Bronchial epithelial cell (primary cell): ENCODE data around the gene RTRAF. TPM values are rescaled to one million over a fixed set of nuclear protein-coding genes. Genes with fewer than 3 reads are reported as not detected.
A peak's percentile ranks its signal among the peaks of the same experiment; 100 is the strongest.

ENCODE experiments used
- DNase-seq: peaks from one replicate; pipeline ENCODE4 v3.0.0-alpha.2; 2010; ENCODE audit warnings: low read depth
- FAIRE-seq: peaks from 2 replicates; lab custom pipeline; 2011; peaks lifted over from hg19 to GRCh38; lab: Jason Lieb, UNC
- H3K27me3 ChIP-seq: 2 replicates; pipeline ENCODE4 v1.5.1; 2011; ENCODE audit warnings: low read length; ENCODE audit not compliant: control insufficient read depth, insufficient read depth
- H3K36me3 ChIP-seq: 2 replicates; pipeline ENCODE4 v1.5.1; 2011; ENCODE audit warnings: low read length; ENCODE audit not compliant: control insufficient read depth, insufficient read depth
- H3K4me3 ChIP-seq: 2 replicates; pipeline ENCODE4 v1.5.1; 2011; ENCODE audit warnings: mild to moderate bottlenecking, low read depth, low read length, control low read depth
- total RNA-seq: library from RNA; depleted of rRNA; stranded (reverse); fragments of >200 nt; gene quantifications from 2 replicates; pipeline ENCODE4 v1.2.1, GENCODE V29; 2014
- TF ChIP-seq, protein P1 (sequence below): IDR thresholded peaks from 2 replicates; pipeline ENCODE4 v1.5.1; 2011; ENCODE audit warnings: mild to moderate bottlenecking, moderate library complexity, low read length, control low read depth, inconsistent platforms; ENCODE audit not compliant: insufficient read depth, severe bottlenecking

The RTRAF gene
- total RNA-seq, 1 donor from 2014 or later, result 69.2 TPM

DNA sequence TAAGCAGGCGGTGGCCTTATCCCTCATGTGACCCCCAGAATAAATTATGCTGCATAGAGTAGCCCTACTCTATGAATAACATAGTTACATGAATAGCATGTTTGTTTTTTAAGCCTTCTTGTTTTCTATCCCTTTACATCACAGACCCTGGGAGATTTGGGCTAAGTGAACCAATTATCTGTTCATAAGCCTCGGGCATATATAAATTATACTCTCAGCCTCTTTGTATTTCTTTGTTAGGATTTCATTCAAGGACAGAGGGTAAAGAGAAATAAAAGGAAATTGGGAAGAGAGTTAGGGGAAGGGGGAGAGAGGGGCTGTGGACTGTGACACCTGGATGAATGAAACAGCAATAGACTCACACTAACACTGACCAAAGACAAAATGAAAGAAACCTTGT lies 35.3 kb upstream of the RTRAF start:
- FAIRE-seq, result no peak
- no peaks in the 10 kb centered on the region for H3K36me3 ChIP-seq

DNA sequence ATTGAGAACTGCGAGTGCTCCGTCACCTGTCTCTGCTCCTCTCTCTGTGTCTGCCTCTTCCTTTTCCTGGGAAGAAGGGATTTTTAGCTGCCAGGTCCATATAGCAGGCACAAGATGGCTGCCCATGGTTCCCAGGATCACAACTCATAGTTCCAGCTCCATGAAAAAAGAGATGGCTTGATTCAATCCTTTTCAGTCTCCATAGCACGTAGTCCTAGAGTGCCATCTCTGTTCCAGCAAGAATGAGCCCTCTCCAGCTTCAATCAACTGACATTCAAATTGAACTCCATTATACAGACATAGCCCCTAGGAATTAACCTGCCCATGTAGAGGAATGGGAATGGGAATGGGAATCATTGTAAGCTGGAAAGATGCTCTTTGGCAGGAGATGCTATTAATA lies 34.7 kb upstream of the RTRAF start:
- Histone ChIP-seq H3K4me3 (no peak overlapping the region), H3K36me3 (no peaks in the 10 kb centered on the region), H3K27me3 (peaks cover 1% of the 10 kb centered on the region)
- DNase-seq (no peak), FAIRE-seq (no peak)
- TF ChIP-seq, protein P1, sequence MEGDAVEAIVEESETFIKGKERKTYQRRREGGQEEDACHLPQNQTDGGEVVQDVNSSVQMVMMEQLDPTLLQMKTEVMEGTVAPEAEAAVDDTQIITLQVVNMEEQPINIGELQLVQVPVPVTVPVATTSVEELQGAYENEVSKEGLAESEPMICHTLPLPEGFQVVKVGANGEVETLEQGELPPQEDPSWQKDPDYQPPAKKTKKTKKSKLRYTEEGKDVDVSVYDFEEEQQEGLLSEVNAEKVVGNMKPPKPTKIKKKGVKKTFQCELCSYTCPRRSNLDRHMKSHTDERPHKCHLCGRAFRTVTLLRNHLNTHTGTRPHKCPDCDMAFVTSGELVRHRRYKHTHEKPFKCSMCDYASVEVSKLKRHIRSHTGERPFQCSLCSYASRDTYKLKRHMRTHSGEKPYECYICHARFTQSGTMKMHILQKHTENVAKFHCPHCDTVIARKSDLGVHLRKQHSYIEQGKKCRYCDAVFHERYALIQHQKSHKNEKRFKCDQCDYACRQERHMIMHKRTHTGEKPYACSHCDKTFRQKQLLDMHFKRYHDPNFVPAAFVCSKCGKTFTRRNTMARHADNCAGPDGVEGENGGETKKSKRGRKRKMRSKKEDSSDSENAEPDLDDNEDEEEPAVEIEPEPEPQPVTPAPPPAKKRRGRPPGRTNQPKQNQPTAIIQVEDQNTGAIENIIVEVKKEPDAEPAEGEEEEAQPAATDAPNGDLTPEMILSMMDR, result no peak

More for the DNA sequence above, 35.3 kb upstream of the RTRAF start:
- DNase-seq, result no peak
- peaks cover 1% of the 10 kb centered on the region for H3K27me3 ChIP-seq
- H3K4me3 ChIP-seq, result no peak overlapping the region
- TF ChIP-seq, protein P1, result no peak

DNA sequence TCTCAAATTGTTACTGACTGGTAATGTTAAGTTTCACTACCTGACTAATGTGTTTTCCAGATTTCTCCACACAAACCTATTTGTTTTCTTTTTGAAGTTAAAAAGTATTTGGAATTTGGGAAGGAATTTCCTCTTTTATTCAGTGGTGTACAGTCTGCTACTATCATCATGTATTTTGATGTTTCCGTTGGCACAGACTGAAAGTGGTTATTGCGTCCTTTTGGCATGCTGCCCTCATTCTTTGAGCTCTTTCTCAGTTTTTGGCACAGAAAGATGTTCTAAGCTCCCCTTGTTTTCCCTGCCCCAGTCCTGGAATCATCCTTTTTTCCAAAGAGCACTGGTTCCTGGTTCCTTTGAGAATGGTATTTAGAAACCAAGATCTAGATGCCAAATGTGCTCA lies 31.4 kb upstream of the RTRAF start:
- DNase-seq (no peak), FAIRE-seq (no peak)
- H3K4me3 ChIP-seq, result no peak overlapping the region
- no peaks in the 10 kb centered on the region for H3K36me3 ChIP-seq
- TF ChIP-seq, protein P1, result no peak
- H3K27me3 ChIP-seq, result peaks cover 1% of the 10 kb centered on the region

DNA sequence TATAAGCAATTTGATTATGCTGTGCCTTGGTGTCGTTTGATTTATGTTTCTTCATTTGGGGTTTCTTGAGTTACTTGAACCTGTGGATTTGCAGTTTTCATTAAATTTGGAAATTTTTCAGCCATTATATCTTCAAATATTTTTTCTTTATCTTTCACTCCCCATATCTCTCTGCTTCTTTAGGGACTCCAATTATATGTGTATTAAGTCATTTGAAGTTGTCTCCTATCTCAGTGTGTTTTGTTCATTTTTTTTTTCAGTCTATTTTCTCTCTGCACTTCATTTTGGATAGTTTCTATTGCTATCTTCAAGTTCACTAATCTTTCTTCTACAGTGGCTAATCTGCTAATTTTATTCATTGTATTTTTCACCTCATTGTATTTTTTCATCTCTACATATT lies 29.4 kb upstream of the RTRAF start:
- DNase-seq, result no peak
- TF ChIP-seq, protein P1, result no peak
- H3K36me3 ChIP-seq, result no peaks in the 10 kb centered on the region
- FAIRE-seq, result no peak
- peaks cover 1% of the 10 kb centered on the region for H3K27me3 ChIP-seq
- H3K4me3 ChIP-seq, result no peak overlapping the region

DNA sequence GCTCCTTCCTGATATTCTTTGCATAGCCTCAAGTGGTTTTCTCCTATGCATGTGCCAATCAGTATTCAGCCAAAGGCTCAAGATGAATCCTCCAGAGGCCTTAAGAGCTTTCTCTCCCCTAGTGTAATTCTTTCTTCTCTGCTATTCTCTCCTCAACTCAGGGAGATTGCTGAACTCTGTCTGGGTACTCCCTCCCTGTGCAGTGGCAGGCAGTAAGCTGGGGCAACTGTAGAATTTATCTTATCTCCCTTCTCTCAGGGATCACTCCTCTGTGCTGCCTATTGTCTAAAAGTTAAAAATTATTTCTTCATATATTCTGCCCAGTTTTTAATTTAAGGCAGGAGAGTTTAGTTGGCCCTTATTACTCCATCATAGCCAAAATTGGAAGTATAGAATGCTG lies 28.5 kb upstream of the RTRAF start:
- TF ChIP-seq, protein P1, result no peak

DNA sequence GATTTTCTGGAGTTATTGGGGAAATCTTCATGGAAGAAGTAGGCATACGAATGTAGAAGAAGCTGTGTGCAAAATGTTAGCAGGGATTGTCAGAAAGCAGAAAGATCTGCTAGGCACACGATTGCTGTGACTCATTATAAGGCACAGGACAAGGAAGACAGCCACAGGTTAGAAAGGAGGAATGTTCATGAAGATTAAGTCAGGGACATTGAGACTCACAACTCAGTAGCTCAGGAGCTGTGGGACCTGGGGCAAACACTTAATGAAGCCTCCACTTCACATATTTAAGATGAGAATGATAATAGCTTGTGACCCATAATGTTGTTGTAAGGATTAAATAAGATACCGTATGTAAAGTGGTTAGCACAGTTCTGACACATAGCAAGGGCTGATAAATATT lies 26.6 kb upstream of the RTRAF start:
- H3K4me3 ChIP-seq, result no peak overlapping the region
- no peaks in the 10 kb centered on the region for H3K36me3 ChIP-seq
- H3K27me3 ChIP-seq, result no peaks in the 10 kb centered on the region
- TF ChIP-seq, protein P1, result no peak
- FAIRE-seq (peak; percentile 60), DNase-seq (no peak)

More for the DNA sequence above, 28.5 kb upstream of the RTRAF start:
- no peak for FAIRE-seq
- H3K4me3 ChIP-seq, result no peak overlapping the region
- H3K36me3 ChIP-seq, result no peaks in the 10 kb centered on the region
- peaks cover 1% of the 10 kb centered on the region for H3K27me3 ChIP-seq
- DNase-seq, result no peak
